Peyer's patch (tissue), 4 donors: ENCODE results near the gene HOXD8. TPM values are rescaled to one million over a fixed set of nuclear protein-coding genes. Genes with fewer than 3 reads are reported as not detected.

Source experiments
- DNase-seq, 3 donors: peaks; one replicate each; pipeline ENCODE4 v3.0.0-alpha.2; 2017 to 2019
- H3K27ac ChIP-seq, 4 donors: fragments of 200-600 bp; sonication (generic); one replicate each; pipeline ENCODE4 v1.5.1; 2016 to 2019
- H3K27me3 ChIP-seq, 2 donors: fragments of 200-600 bp; sonication (generic); one replicate each; pipeline ENCODE4 v1.5.1; 2019
- H3K36me3 ChIP-seq, 3 donors: fragments of 200-600 bp; sonication (generic); one replicate each; pipeline ENCODE4 v1.5.1; 2016 to 2019
- H3K4me1 ChIP-seq, 4 donors: fragments of 200-600 bp; sonication (generic); one replicate each; pipeline ENCODE4 v1.5.1; 2016 to 2019
- H3K4me3 ChIP-seq, 4 donors: fragments of 200-600 bp; sonication (generic); 1 replicate in 3 of 4; 2 replicates in 1 of 4; pipeline ENCODE4 v1.5.1; 2016 to 2019; ENCODE audit warnings: mild to moderate bottlenecking in 1 of 4
- H3K9me3 ChIP-seq, 4 donors: fragments of 200-600 bp; sonication (generic); one replicate each; pipeline ENCODE4 v1.5.1; 2016 to 2019; ENCODE audit warnings: mild to moderate bottlenecking in 1 of 4
- CTCF ChIP-seq, 6 experiments: fragments of 450-650 bp in 4 of 6; fragments of 200-600 bp in 2 of 6; sonication (generic) in 1 of 6; IDR thresholded peaks; one replicate each; pipeline ENCODE4 v1.5.1; 2017 to 2019; ENCODE audit warnings: antibody characterized with exemption in 6 of 6, mild to moderate bottlenecking in 3 of 6, moderate library complexity in 1 of 6
- POLR2A ChIP-seq, 2 donors: fragments of 450-650 bp; IDR thresholded peaks; one replicate each; pipeline ENCODE4 v1.5.1; 2017; ENCODE audit warnings: antibody characterized with exemption in 2 of 2, mild to moderate bottlenecking in 2 of 2, moderate library complexity in 2 of 2
- total RNA-seq, 4 donors: library from RNA; depleted of rRNA; stranded (reverse); fragments of >200 nt; gene quantifications; one replicate each; pipeline ENCODE4 v1.1.0, GENCODE V29; 2016

HOXD8 gene
- total RNA-seq, 4 donors from 2014 or later, result 3.3 to 9.1 (median 5.0) TPM

DNA sequence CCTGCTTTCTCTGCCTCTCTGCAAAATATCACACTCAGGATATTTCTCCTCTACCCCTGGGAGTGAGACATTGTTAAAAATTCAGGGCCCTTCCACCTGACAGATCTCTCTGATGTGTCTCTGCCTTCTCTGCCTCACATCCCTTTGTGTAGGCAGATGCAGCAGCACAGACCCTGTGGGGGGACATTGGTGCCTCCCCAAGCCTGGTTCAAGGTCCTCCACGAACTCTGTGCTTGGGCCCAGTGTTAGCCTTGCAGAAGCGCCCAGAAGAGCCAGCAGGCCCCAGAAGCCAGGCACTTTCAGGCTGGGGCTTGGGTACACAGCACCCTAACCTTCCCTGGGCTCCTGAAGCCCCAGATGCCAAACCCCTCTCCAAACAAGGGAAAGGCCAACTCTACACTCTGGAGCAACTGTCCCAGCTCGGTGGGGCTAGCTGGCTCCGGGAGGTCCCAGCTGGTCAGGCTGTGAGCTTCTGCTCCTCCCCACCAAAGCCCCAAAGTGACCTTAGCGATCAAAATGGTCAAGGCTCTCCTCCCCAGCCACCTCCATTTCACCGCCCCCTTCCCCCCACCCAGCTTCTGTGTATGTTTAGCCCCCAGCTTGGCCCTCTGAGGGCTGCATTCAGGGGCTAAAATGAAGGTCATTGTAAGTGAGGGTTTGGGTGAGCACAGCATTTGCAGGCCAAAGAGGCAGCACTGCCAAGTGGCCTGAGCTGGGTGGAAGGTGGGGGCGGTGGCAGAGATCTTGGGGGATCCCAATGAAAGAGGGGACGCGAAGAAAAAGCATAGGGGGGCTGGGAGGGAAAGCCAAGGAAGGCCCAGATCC is 4.3 kb upstream of the HOXD8 start:
- Histone ChIP-seq H3K4me1 (peaks cover 0 to 34% (median 0%) of the 10 kb centered on the region in 4 donors), H3K4me3 (no peak overlapping the region), H3K36me3 (no peaks in the 10 kb centered on the region), H3K9me3 (peaks cover 0 to 4% (median 0%) of the 10 kb centered on the region in 4 donors), H3K27ac (no peak overlapping the region), H3K27me3 (peaks cover 0 to 57% of the 10 kb centered on the region in 2 donors)
- TF ChIP-seq CTCF (IDR thresholded peaks at IDR 0.05), result no peak
- TF ChIP-seq POLR2A (IDR thresholded peaks at IDR 0.05), result no peak
- peak in 1 of 3 donors; percentile 41 for DNase-seq

- no peak overlapping the region for H3K27ac ChIP-seq
- H3K4me1 ChIP-seq, result peaks cover 0 to 38% (median 0%) of the 10 kb centered on the region in 4 donors
- peaks cover 0 to 4% (median 0%) of the 10 kb centered on the region in 4 donors for H3K9me3 ChIP-seq
- H3K4me3 ChIP-seq, result no peak overlapping the region
- H3K27me3 ChIP-seq, result peaks cover 0 to 55% of the 10 kb centered on the region in 2 donors
- TF ChIP-seq POLR2A (IDR thresholded peaks at IDR 0.05), result no peak
- TF ChIP-seq CTCF (IDR thresholded peaks at IDR 0.05), result no peak
- no peak for DNase-seq
- no peaks in the 10 kb centered on the region for H3K36me3 ChIP-seq
Measured at GRCh38 chr2:176125772-176126054, 3.8 kb upstream of the HOXD8 start.

- TF ChIP-seq CTCF (IDR thresholded peaks at IDR 0.05), result peak; percentile 70 to 96 (median 89)
- TF ChIP-seq POLR2A (IDR thresholded peaks at IDR 0.05), result no peak
- H3K4me1 ChIP-seq, result peaks cover 0 to 34% (median 0%) of the 10 kb centered on the region in 4 donors
- no peaks in the 10 kb centered on the region for H3K36me3 ChIP-seq
- peaks cover 0 to 46% of the 10 kb centered on the region in 2 donors for H3K27me3 ChIP-seq
- H3K27ac ChIP-seq, result no peak overlapping the region
- DNase-seq, result peak; percentile 48 to 87 (median 64)
- H3K4me3 ChIP-seq, result no peak overlapping the region
- H3K9me3 ChIP-seq, result peaks cover 0 to 4% (median 0%) of the 10 kb centered on the region in 4 donors
Measured at GRCh38 chr2:176126929-176127773, 2.4 kb upstream of the HOXD8 start.

GRCh38 chr2:176127774-176128072 is 1.8 kb upstream of the HOXD8 start:
- Histone ChIP-seq H3K27me3 (peaks cover 0 to 42% of the 10 kb centered on the region in 2 donors), H3K4me3 (no peak overlapping the region), H3K9me3 (no peaks in the 10 kb centered on the region), H3K36me3 (no peaks in the 10 kb centered on the region), H3K27ac (no peak overlapping the region), H3K4me1 (peaks cover 0 to 28% (median 0%) of the 10 kb centered on the region in 4 donors)
- TF ChIP-seq CTCF (IDR thresholded peaks at IDR 0.05) (no peak), POLR2A (IDR thresholded peaks at IDR 0.05) (no peak)
- DNase-seq, result no peak

GRCh38 chr2:176128172-176128981 is 1.1 kb upstream of the HOXD8 start:
- H3K4me3 ChIP-seq, result peak overlapping the region; percentile 38 to 63 (median 52)
- H3K27ac ChIP-seq, result peak overlapping the region; percentile 72 to 97 (median 86)
- no peaks in the 10 kb centered on the region for H3K9me3 ChIP-seq
- no peaks in the 10 kb centered on the region for H3K36me3 ChIP-seq
- peak in 1 of 3 donors; percentile 53 for DNase-seq
- H3K4me1 ChIP-seq, result peaks cover 0 to 22% (median 0%) of the 10 kb centered on the region in 4 donors
- peaks cover 0 to 35% of the 10 kb centered on the region in 2 donors for H3K27me3 ChIP-seq
- TF ChIP-seq POLR2A (IDR thresholded peaks at IDR 0.05), result no peak
- no peak for TF ChIP-seq CTCF (IDR thresholded peaks at IDR 0.05)
